Measurements from ENCODE around the gene SIRT6. TPM values are rescaled to one million over a fixed set of nuclear protein-coding genes. Genes with fewer than 3 reads are reported as not detected.

The SIRT6 gene
- total and polyA plus RNA-seq, 2 donors (not counting 3 experiments of a cell fraction or from before 2014, with no cell fraction given) = 26.9 to 36.6 TPM

DNA sequence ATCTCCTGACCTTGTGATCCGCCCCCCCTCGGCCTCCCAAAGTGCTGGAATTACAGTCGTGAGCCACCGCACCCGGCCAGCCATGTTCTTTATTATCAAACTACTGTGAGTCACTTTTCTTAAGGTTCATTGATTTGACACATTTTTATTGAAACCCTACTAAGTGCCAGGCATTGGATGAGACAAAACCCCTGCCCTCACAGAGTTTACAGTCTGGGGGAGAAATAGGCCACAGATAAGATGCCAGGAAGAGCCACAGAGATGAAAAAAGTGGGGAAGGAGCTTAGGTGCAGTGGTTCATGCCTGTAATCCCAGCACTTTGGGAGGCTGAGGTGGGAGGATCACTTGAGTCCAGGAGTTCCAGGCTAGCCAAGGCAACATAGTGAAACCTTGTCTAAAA is 43.9 kb downstream of the SIRT6 start:
- Histone ChIP-seq H2AFZ (ENCODE audit: low read depth, low read length) (no peak overlapping the region), H3K4me2 (ENCODE audit: insufficient read depth, low read length) (no peak overlapping the region), H3K9me3 (replicated peaks; ENCODE audit: control insufficient read depth, insufficient read depth, low read length) (no peaks in the 10 kb centered on the region), H3K4me3 (replicated peaks in 1 of 3; ENCODE audit: insufficient read depth in 1 of 3, low read depth in 1 of 3, low read length in 3 of 3) (no peak overlapping the region), H4K20me1 (replicated peaks; ENCODE audit: control insufficient read depth, extremely low read depth, insufficient read depth, low read length) (no peaks in the 10 kb centered on the region), H3K27ac (ENCODE audit: insufficient read depth, low read depth, low read length) (no peak overlapping the region), H3K36me3 (ENCODE audit: control insufficient read depth in 2 of 2, extremely low read depth in 1 of 2, insufficient read depth in 2 of 2, low read length in 2 of 2) (no peaks in the 10 kb centered on the region), H3K4me1 (ENCODE audit: control insufficient read depth, extremely low read depth, insufficient read depth, low read length) (no peaks in the 10 kb centered on the region), H3K9ac (replicated peaks; ENCODE audit: extremely low read depth, insufficient read depth, low read length) (no peak overlapping the region), H3K79me2 (ENCODE audit: control insufficient read depth, insufficient read depth, low read length) (no peaks in the 10 kb centered on the region), H3K27me3 (ENCODE audit: control insufficient read depth in 2 of 2, insufficient read depth in 2 of 2, low read length in 2 of 2) (peaks cover 0 to 3% of the 10 kb centered on the region in 2 experiments), H3K9me1 (replicated peaks; ENCODE audit: control insufficient read depth, extremely low read depth, insufficient read depth, low read length) (no peaks in the 10 kb centered on the region)
- ChIA-PET CTCF (interaction anchor here (3.0 kb wide), 1 partner anchor 14 kb away, joined by 51 read pairs; the partner anchor contains the start of gene CREB3L3), POLR2A (no interaction called here)
- BruUV-seq (replicated peaks) = no TSS peak
- TF ChIP-seq GATA2 (IDR thresholded peaks at IDR 0.05; ENCODE audit: insufficient read depth, insufficient read length, low read depth, low read length) (no peak), CTCF (IDR thresholded peaks at IDR 0.05; ENCODE audit: extremely low read depth in 1 of 2, insufficient read depth in 1 of 2, low read depth in 1 of 2, low read length in 2 of 2) (no peak), MAX (IDR thresholded peaks at IDR 0.05; ENCODE audit: insufficient read depth, insufficient read length) (no peak), FOS (IDR thresholded peaks at IDR 0.05; ENCODE audit: borderline replicate concordance, insufficient read depth, low read length) (no peak), POLR2A (IDR thresholded peaks at IDR 0.05; ENCODE audit: low read depth, low read length) (no peak), POLR2AphosphoS5 (IDR thresholded peaks at IDR 0.05; ENCODE audit: insufficient read depth, low read depth, low read length) (no peak), MYC (IDR thresholded peaks at IDR 0.05; ENCODE audit: low read depth, low read length) (no peak), JUN (IDR thresholded peaks at IDR 0.05; ENCODE audit: borderline replicate concordance, insufficient read depth, insufficient read length, low read depth) (no peak), EZH2 (IDR thresholded peaks at IDR 0.05; ENCODE audit: borderline replicate concordance, low read depth, low read length, severe bottlenecking) (no peak)
- dilution Hi-C loops (cut with MboI; ENCODE audit: extremely low pct_ligation_motif_present, low sequenced_read_pairs) (no loop called here), intact Hi-C loops (cut with micrococcal nuclease) (loop anchor here (2.0 kb wide), 1 partner anchor 72 kb away; the partner anchor contains the start of gene ZBTB7A)
- DNase-seq (ENCODE audit: low read depth, low spot score) (no peak), FAIRE-seq (no peak)

Data from endothelial cell of umbilical vein (primary cell).